SK-N-SH (cell line): ENCODE data around the gene SLC5A2. TPM values are rescaled to one million over a fixed set of nuclear protein-coding genes. Genes with fewer than 3 reads are reported as not detected.
A peak's percentile ranks its signal among the peaks of the same experiment; 100 is the strongest.

ENCODE experiments used
- CTCF ChIA-PET: fragments of 300-600, 350-600 bp; formaldehyde crosslinking; extraction: SDS; loops from one replicate; lab custom pipeline; 2021; lab: Yijun Ruan, JAX
- POLR2A ChIA-PET: fragments of 350-600 bp; sonication (Branson Sonifier 250); formaldehyde crosslinking; extraction: SDS; loops from one replicate; lab custom pipeline; 2020; ENCODE audit warnings: antibody characterized with exemption, inconsistent platforms; lab: Yijun Ruan, JAX
- DNase-seq: peaks from one replicate; pipeline ENCODE4 v3.0.0; 2012
- H2AFZ ChIP-seq: fragments of 200-600 bp; sonication (generic); 2 replicates; pipeline ENCODE4 v1.8.1; 2016; ENCODE audit warnings: antibody characterized with exemption, mild to moderate bottlenecking, low read depth
- H3F3A ChIP-seq: fragments of 200-600 bp; sonication (generic); replicated peaks from 2 replicates; pipeline ENCODE3; 2016; ENCODE audit warnings: antibody characterized with exemption, mild to moderate bottlenecking; ENCODE audit not compliant: insufficient read depth
- H3K27ac ChIP-seq, 2 experiments: fragments of 200-500 bp in 1 of 2; fragments of 200-600 bp in 1 of 2; sonication (Bioruptor generic) in 1 of 2; sonication (generic), shearing (Covaris generic) in 1 of 2; 2 replicates each; pipeline versions ENCODE4 v1.5.1 to v1.6.1; 2014 to 2016; ENCODE audit warnings: low read depth in 2 of 2, inconsistent platforms in 1 of 2, low read length in 1 of 2, mild to moderate bottlenecking in 1 of 2, mixed read lengths in 1 of 2
- H3K27me3 ChIP-seq: fragments of 200-600 bp; sonication (generic), shearing (Covaris generic); 2 replicates; pipeline ENCODE4 v1.6.1; 2016; ENCODE audit warnings: mixed run types; ENCODE audit not compliant: insufficient read depth
- H3K36me3 ChIP-seq, 2 experiments: fragments of 200-500 bp in 1 of 2; fragments of 200-600 bp in 1 of 2; sonication (Bioruptor generic) in 1 of 2; sonication (generic) in 1 of 2; replicated peaks in 1 of 2; 2 replicates each; pipeline versions ENCODE3 to v1.5.1; 2014 to 2016; ENCODE audit warnings: low read length in 1 of 2, mild to moderate bottlenecking in 1 of 2; ENCODE audit not compliant: insufficient read depth in 2 of 2, control insufficient read depth in 1 of 2
- H3K4me1 ChIP-seq, 2 experiments: fragments of 200-500 bp in 1 of 2; fragments of 200-600 bp in 1 of 2; sonication (Bioruptor generic) in 1 of 2; sonication (generic), shearing (Covaris generic) in 1 of 2; 2 replicates each; pipeline versions ENCODE4 v1.5.1 to v1.6.1; 2014 to 2016; ENCODE audit warnings: low read depth in 1 of 2, low read length in 1 of 2, mixed run types in 1 of 2; ENCODE audit not compliant: insufficient read depth in 2 of 2, control insufficient read depth in 1 of 2
- H3K4me2 ChIP-seq: fragments of 200-600 bp; sonication (generic), shearing (Covaris generic); 2 replicates; pipeline ENCODE4 v1.6.1; 2017; ENCODE audit warnings: mixed run types
- H3K4me3 ChIP-seq, 2 experiments: fragments of 200-500 bp in 1 of 2; fragments of 200-600 bp in 1 of 2; sonication (Bioruptor generic) in 1 of 2; sonication (generic), shearing (Covaris generic) in 1 of 2; 2 replicates each; pipeline versions ENCODE4 v1.5.1 to v1.8.1; 2014 to 2016; ENCODE audit warnings: low read depth in 2 of 2, inconsistent platforms in 1 of 2, low read length in 1 of 2, mild to moderate bottlenecking in 1 of 2, mixed read lengths in 1 of 2, moderate library complexity in 1 of 2
- H3K79me2 ChIP-seq: fragments of 200-600 bp; sonication (generic); 2 replicates; pipeline ENCODE4 v1.8.1; 2017; ENCODE audit warnings: mild to moderate bottlenecking; ENCODE audit not compliant: insufficient read depth
- H3K9ac ChIP-seq: fragments of 200-600 bp; sonication (generic); 2 replicates; pipeline ENCODE4 v1.6.1; 2017; ENCODE audit warnings: mixed run types
- H3K9me2 ChIP-seq: fragments of 200-600 bp; sonication (generic); 2 replicates; pipeline ENCODE4 v1.6.1; 2017; ENCODE audit warnings: mixed run types
- H3K9me3 ChIP-seq: fragments of 200-600 bp; sonication (generic); 2 replicates; pipeline ENCODE4 v1.6.1; 2017; ENCODE audit warnings: mixed run types, mild to moderate bottlenecking, moderate library complexity
- H4K20me1 ChIP-seq: fragments of 200-600 bp; sonication (generic); 2 replicates; pipeline ENCODE4 v1.6.1; 2017; ENCODE audit warnings: mild to moderate bottlenecking, mixed run types; ENCODE audit not compliant: insufficient read depth
- CHD2 ChIP-seq: fragments of 150-350 bp; IDR thresholded peaks from 2 replicates; pipeline ENCODE4 v1.6.1; 2018; ENCODE audit warnings: low read length; ENCODE audit not compliant: partially characterized antibody
- ELF1 ChIP-seq: IDR thresholded peaks from 2 replicates; pipeline ENCODE4 v1.4.0; 2012
- EP300 ChIP-seq, 2 experiments: IDR thresholded peaks; 2 replicates each; pipeline versions ENCODE4 v1.4.0 to v1.6.1; 2012; ENCODE audit warnings: borderline replicate concordance in 1 of 2, low read depth in 1 of 2, low read length in 1 of 2
- EZH2phosphoT487 ChIP-seq: fragments of 200-600 bp; sonication (generic); IDR thresholded peaks from 2 replicates; pipeline ENCODE4 v1.6.1; 2017; ENCODE audit warnings: low read depth, mixed run types, mild to moderate bottlenecking, antibody characterized with exemption, moderate library complexity, borderline replicate concordance
- GABPA ChIP-seq: IDR thresholded peaks from 2 replicates; pipeline ENCODE4 v1.4.0; 2012; ENCODE audit warnings: low read depth, mild to moderate bottlenecking
- GATA2 ChIP-seq: sonication (generic); formaldehyde crosslinking; IDR thresholded peaks from 2 replicates; pipeline ENCODE4 v1.5.0; 2020; ENCODE audit warnings: mild to moderate bottlenecking, missing genetic modification reagents
- JUND ChIP-seq: IDR thresholded peaks from 2 replicates; pipeline ENCODE4 v1.4.0; 2012
- MEF2A ChIP-seq: IDR thresholded peaks from 2 replicates; pipeline ENCODE4 v1.4.0; 2012; ENCODE audit warnings: low read depth, borderline replicate concordance
- MXI1 ChIP-seq: IDR thresholded peaks from 2 replicates; pipeline ENCODE4 v1.6.1; 2012; ENCODE audit warnings: mild to moderate bottlenecking, low read depth, low read length, improper control_type of control experiment
- NFIC ChIP-seq: IDR thresholded peaks from 2 replicates; pipeline ENCODE4 v1.4.0; 2012; ENCODE audit warnings: borderline replicate concordance
- SIN3A ChIP-seq: IDR thresholded peaks from 2 replicates; pipeline ENCODE4 v1.6.1; 2012; ENCODE audit warnings: low read depth, mild to moderate bottlenecking, low read length, moderate library complexity, borderline replicate concordance
- TAF1 ChIP-seq: IDR thresholded peaks from 2 replicates; pipeline ENCODE4 v1.6.1; 2012; ENCODE audit warnings: low read depth, mild to moderate bottlenecking, low read length, moderate library complexity, borderline replicate concordance
- WGBS: methylation state at CpG from one replicate; pipeline ENCODE4 v1.1.6; 2017; ENCODE audit warnings: low lambda C conversion rate; 5-methylcytosine and 5-hydroxymethylcytosine counted together
- polyA plus RNA-seq, 3 experiments: library from polyadenylated mRNA; depleted of rRNA; stranded (reverse); fragments of >200 nt; gene quantifications; 2 replicates each; pipeline ENCODE4 v1.2.3, GENCODE V29; 2012
- TF ChIP-seq, protein P1 (sequence below): IDR thresholded peaks from 2 replicates; pipeline ENCODE4 v1.6.1; 2012; ENCODE audit warnings: mild to moderate bottlenecking, low read depth, low read length, moderate library complexity
- TF ChIP-seq, protein P2 (sequence below): fragments of 200-600 bp; sonication (generic); IDR thresholded peaks from 2 replicates; pipeline ENCODE4 v1.6.1; 2017; ENCODE audit warnings: antibody characterized with exemption, mild to moderate bottlenecking, moderate library complexity

Gene SLC5A2
- polyA plus RNA-seq, 1 of the 3 experiments (the other 2 are of a cell fraction), result 0.31 TPM

DNA sequence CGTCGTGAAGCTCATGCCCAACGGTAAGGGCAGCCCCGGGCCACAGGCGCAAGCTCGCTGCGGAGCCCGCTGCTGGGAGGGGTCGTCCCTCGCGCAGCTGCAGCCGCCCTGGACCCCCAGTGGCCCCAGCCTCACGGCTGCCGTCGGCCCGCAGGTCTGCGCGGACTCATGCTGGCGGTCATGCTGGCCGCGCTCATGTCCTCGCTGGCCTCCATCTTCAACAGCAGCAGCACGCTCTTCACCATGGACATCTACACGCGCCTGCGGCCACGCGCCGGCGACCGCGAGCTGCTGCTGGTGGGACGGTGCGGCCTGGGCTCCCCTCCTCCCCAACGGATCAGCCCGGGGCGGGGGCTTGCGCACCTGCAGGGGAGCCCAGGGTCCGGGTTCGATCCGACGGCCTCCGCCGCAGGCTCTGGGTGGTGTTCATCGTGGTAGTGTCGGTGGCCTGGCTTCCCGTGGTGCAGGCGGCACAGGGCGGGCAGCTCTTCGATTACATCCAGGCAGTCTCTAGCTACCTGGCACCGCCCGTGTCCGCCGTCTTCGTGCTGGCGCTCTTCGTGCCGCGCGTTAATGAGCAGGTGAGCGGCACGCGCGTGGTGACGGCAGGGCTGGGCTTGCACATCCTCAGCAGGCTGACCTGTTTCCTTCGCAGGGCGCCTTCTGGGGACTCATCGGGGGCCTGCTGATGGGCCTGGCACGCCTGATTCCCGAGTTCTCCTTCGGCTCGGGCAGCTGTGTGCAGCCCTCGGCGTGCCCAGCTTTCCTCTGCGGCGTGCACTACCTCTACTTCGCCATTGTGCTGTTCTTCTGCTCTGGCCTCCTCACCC is 5.8 kb downstream of the SLC5A2 start:
- POLR2A ChIA-PET, result interaction anchor here (0.8 to 2.5 kb wide), 7 partner anchors 9 to 308 kb away, joined by 3 to 9 read pairs (median 7); partner anchors contain the start of gene RUSF1
- H4K20me1 ChIP-seq, result no peaks in the 10 kb centered on the region
- no peaks in the 10 kb centered on the region for H3K9me3 ChIP-seq
- WGBS, result 96% methylated on average over 32 of the region's 77 CpGs
- no peaks in the 10 kb centered on the region for H3K27me3 ChIP-seq
- H3K4me1 ChIP-seq, result peaks cover 0 to 16% of the 10 kb centered on the region in 2 experiments; a peak in 1 of 4 replicates
- peak overlapping the region; percentile 83 for H3K4me2 ChIP-seq
- no peak for DNase-seq
- H3K27ac ChIP-seq, result no peak overlapping the region
- H3K36me3 ChIP-seq, result peaks cover 0 to 16% of the 10 kb centered on the region in 2 experiments
- H3K9ac ChIP-seq, result no peak overlapping the region
- H3K79me2 ChIP-seq, result no peaks in the 10 kb centered on the region
- CTCF ChIA-PET, result interaction anchor here (1.0 to 2.4 kb wide), 4 partner anchors 13 to 30 kb away, joined by 4 to 10 read pairs (median 6); no protein-coding TSS in a partner anchor
- H3F3A ChIP-seq, result no peaks in the 10 kb centered on the region
- H2AFZ ChIP-seq, result no peak overlapping the region; the same call in 1 of the 2 replicates
- TF ChIP-seq GATA2 (CRISPR knock-in tag) (no peak), ELF1 (no peak), EZH2phosphoT487 (no peak), GABPA (no peak), NFIC (no peak), MXI1 (no peak)
- TF ChIP-seq, protein P1, sequence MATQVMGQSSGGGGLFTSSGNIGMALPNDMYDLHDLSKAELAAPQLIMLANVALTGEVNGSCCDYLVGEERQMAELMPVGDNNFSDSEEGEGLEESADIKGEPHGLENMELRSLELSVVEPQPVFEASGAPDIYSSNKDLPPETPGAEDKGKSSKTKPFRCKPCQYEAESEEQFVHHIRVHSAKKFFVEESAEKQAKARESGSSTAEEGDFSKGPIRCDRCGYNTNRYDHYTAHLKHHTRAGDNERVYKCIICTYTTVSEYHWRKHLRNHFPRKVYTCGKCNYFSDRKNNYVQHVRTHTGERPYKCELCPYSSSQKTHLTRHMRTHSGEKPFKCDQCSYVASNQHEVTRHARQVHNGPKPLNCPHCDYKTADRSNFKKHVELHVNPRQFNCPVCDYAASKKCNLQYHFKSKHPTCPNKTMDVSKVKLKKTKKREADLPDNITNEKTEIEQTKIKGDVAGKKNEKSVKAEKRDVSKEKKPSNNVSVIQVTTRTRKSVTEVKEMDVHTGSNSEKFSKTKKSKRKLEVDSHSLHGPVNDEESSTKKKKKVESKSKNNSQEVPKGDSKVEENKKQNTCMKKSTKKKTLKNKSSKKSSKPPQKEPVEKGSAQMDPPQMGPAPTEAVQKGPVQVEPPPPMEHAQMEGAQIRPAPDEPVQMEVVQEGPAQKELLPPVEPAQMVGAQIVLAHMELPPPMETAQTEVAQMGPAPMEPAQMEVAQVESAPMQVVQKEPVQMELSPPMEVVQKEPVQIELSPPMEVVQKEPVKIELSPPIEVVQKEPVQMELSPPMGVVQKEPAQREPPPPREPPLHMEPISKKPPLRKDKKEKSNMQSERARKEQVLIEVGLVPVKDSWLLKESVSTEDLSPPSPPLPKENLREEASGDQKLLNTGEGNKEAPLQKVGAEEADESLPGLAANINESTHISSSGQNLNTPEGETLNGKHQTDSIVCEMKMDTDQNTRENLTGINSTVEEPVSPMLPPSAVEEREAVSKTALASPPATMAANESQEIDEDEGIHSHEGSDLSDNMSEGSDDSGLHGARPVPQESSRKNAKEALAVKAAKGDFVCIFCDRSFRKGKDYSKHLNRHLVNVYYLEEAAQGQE, result no peak
- peak overlapping the region; percentile 50 to 57; a peak in 3 of 4 replicates for H3K4me3 ChIP-seq
- no peaks in the 10 kb centered on the region for H3K9me2 ChIP-seq

DNA sequence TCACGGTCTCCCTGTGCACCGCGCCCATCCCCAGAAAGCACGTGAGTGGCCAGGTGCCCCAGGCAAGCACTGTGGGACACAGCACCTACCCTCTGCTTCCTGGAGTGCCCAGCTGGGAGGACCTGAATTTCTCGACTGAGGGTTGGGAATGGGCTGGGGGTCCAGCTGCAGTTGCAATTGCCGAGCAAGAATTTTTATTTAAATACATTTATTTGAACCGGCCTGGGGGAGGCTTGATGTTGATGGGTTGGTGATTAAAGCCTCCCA is 6.3 kb downstream of the SLC5A2 start:
- H3K9me2 ChIP-seq, result no peaks in the 10 kb centered on the region
- no peak overlapping the region for H3K4me3 ChIP-seq
- no peak overlapping the region for H2AFZ ChIP-seq
- CTCF ChIA-PET, result interaction anchor here (1.6 to 2.4 kb wide), 3 partner anchors 12 to 28 kb away, joined by 5 to 10 read pairs (median 7); no protein-coding TSS in a partner anchor
- TF ChIP-seq GATA2 (CRISPR knock-in tag) (no peak), MEF2A (no peak), TAF1 (no peak), GABPA (no peak), CHD2 (no peak), SIN3A (no peak), EP300 (IDR thresholded peaks at IDR 0.05; ENCODE audit: borderline replicate concordance in 1 of 2, low read depth in 1 of 2, low read length in 1 of 2) (no peak), JUND (no peak)
- TF ChIP-seq, protein P2, sequence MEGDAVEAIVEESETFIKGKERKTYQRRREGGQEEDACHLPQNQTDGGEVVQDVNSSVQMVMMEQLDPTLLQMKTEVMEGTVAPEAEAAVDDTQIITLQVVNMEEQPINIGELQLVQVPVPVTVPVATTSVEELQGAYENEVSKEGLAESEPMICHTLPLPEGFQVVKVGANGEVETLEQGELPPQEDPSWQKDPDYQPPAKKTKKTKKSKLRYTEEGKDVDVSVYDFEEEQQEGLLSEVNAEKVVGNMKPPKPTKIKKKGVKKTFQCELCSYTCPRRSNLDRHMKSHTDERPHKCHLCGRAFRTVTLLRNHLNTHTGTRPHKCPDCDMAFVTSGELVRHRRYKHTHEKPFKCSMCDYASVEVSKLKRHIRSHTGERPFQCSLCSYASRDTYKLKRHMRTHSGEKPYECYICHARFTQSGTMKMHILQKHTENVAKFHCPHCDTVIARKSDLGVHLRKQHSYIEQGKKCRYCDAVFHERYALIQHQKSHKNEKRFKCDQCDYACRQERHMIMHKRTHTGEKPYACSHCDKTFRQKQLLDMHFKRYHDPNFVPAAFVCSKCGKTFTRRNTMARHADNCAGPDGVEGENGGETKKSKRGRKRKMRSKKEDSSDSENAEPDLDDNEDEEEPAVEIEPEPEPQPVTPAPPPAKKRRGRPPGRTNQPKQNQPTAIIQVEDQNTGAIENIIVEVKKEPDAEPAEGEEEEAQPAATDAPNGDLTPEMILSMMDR, result no peak
- H3K9me3 ChIP-seq, result no peaks in the 10 kb centered on the region
- no peak overlapping the region for H3K4me2 ChIP-seq
- H3K27me3 ChIP-seq, result no peaks in the 10 kb centered on the region
- no peak overlapping the region for H3K27ac ChIP-seq
- POLR2A ChIA-PET, result interaction anchor here (2.5 kb wide), 1 partner anchor 10 kb away, joined by 9 read pairs; no protein-coding TSS in a partner anchor
- no peak for DNase-seq
- no peaks in the 10 kb centered on the region for H3K79me2 ChIP-seq
- peaks cover 0 to 16% of the 10 kb centered on the region in 2 experiments; a peak in 1 of 4 replicates for H3K4me1 ChIP-seq
- peaks cover 0 to 16% of the 10 kb centered on the region in 2 experiments for H3K36me3 ChIP-seq
- H4K20me1 ChIP-seq, result no peaks in the 10 kb centered on the region
- WGBS, result 97% methylated on average over 7 of the region's 7 CpGs
- no peaks in the 10 kb centered on the region for H3F3A ChIP-seq
- no peak overlapping the region for H3K9ac ChIP-seq
